Kidney (tissue), 14 donors: Measurements from ENCODE around the gene REC114. TPM values are rescaled to one million over a fixed set of nuclear protein-coding genes. Genes with fewer than 3 reads are reported as not detected.

Experiments
- DNase-seq, 5 donors: peaks; one replicate each; pipeline ENCODE4 v3.0.0-alpha.2; 2013 to 2020
- FAIRE-seq: peaks from 2 replicates; lab custom pipeline; 2012; peaks lifted over from hg19 to GRCh38; lab: Jason Lieb, UNC
- H3K27ac ChIP-seq, 2 donors: one replicate each; pipeline ENCODE4 v1.7.0; 2013; ENCODE audit warnings: low read depth in 2 of 2, low read length in 2 of 2, inconsistent platforms in 1 of 2
- H3K27me3 ChIP-seq: one replicate; pipeline ENCODE4 v1.7.1; 2013; ENCODE audit warnings: low read length, inconsistent platforms; ENCODE audit not compliant: control insufficient read depth, insufficient read depth
- H3K36me3 ChIP-seq, 3 donors: one replicate each; pipeline versions ENCODE4 v1.7.0 to v1.7.1; 2013; ENCODE audit warnings: low read length in 3 of 3, control low read depth in 1 of 3, inconsistent platforms in 1 of 3; ENCODE audit not compliant: insufficient read depth in 3 of 3, control insufficient read depth in 2 of 3
- H3K4me1 ChIP-seq, 3 donors: one replicate each; pipeline versions ENCODE4 v1.7.0 to v1.7.1; 2013; ENCODE audit warnings: low read length in 3 of 3, inconsistent platforms in 1 of 3, low read depth in 1 of 3; ENCODE audit not compliant: control insufficient read depth in 2 of 3, insufficient read depth in 2 of 3
- H3K4me3 ChIP-seq, 3 donors: one replicate each; pipeline versions ENCODE4 v1.7.0 to v1.8.1; 2013; ENCODE audit warnings: low read length in 3 of 3, control low read depth in 1 of 3, inconsistent platforms in 1 of 3
- H3K9ac ChIP-seq, 3 donors: one replicate each; pipeline versions ENCODE4 v1.7.0 to v1.7.1; 2013; ENCODE audit warnings: low read length in 3 of 3, control low read depth in 1 of 3, inconsistent platforms in 1 of 3
- H3K9me3 ChIP-seq, 3 donors: one replicate each; pipeline versions ENCODE4 v1.7.0 to v1.7.1; 2013; ENCODE audit warnings: low read length in 3 of 3, control low read depth in 1 of 3, inconsistent platforms in 1 of 3; ENCODE audit not compliant: control insufficient read depth in 2 of 3, insufficient read depth in 1 of 3
- CTCF ChIP-seq: IDR thresholded peaks from 3 replicates; pipeline ENCODE4 v1.5.1; 2012; ENCODE audit warnings: mild to moderate bottlenecking, moderate library complexity, borderline replicate concordance; ENCODE audit not compliant: insufficient read depth; ENCODE audit errors: extremely low read depth
- intact Hi-C: fragments of 100-400 bp; cut with DNase I; formaldehyde crosslinking; loops from one replicate; pipeline ENCODE4 v1.11.1; 2022
- polyA plus RNA-seq: library from polyadenylated mRNA; stranded (reverse); fragments of 350-450 nt; fragmentation: Illumina TruSeq; extraction: RNeasy Lipid Tissue Mini Kit (QIAGEN cat#74804); gene quantifications from one replicate; pipeline ENCODE4 v1.2.3, GENCODE V29; 2014; ENCODE audit warnings: low read depth, low replicate concordance; ENCODE audit not compliant: insufficient read depth
- total RNA-seq: library from RNA; stranded (reverse); fragmentation: NEBNext Ultra II Directional; extraction: Animal tissue kit (Norgen Biotek cat#: 25700); gene quantifications from one replicate; pipeline ENCODE4 v1.2.1, GENCODE V29; 2021
- donor health status: control.
- donor health status: control.
- donor health status: control.
- donor health status: control.
- donor health status: control.
- donor health status: DM: yes; HTN: yes; CAD: no.
- donor health status: Normal renal cell carcinoma (clear cell type).

Gene REC114
- total and polyA plus RNA-seq, 2 donors from 2014 or later, result not detected

GRCh38 chr15:73550190-73550589 lies 107.2 kb downstream of the REC114 start:
- Histone ChIP-seq H3K27ac (no peak overlapping the region), H3K9me3 (no peaks in the 10 kb centered on the region), H3K27me3 (no peaks in the 10 kb centered on the region), H3K36me3 (peaks cover 0 to 2% (median 0%) of the 10 kb centered on the region in 3 donors), H3K4me1 (no peaks in the 10 kb centered on the region), H3K4me3 (no peak overlapping the region), H3K9ac (no peak overlapping the region)
- no peak for TF ChIP-seq CTCF
- intact Hi-C loops, result no loop called here
- FAIRE-seq (no peak), DNase-seq (no peak)

- DNase-seq (no peak), FAIRE-seq (no peak)
- Histone ChIP-seq H3K9ac (no peak overlapping the region), H3K36me3 (peaks cover 0 to 25% (median 9%) of the 10 kb centered on the region in 3 donors), H3K27ac (no peak overlapping the region), H3K27me3 (no peaks in the 10 kb centered on the region), H3K4me3 (no peak overlapping the region), H3K4me1 (no peaks in the 10 kb centered on the region), H3K9me3 (no peaks in the 10 kb centered on the region)
- intact Hi-C loops, result no loop called here
- TF ChIP-seq CTCF, result no peak
These were observed 112.1 kb downstream of the REC114 start for GRCh38 chr15:73555080-73555479.

DNA sequence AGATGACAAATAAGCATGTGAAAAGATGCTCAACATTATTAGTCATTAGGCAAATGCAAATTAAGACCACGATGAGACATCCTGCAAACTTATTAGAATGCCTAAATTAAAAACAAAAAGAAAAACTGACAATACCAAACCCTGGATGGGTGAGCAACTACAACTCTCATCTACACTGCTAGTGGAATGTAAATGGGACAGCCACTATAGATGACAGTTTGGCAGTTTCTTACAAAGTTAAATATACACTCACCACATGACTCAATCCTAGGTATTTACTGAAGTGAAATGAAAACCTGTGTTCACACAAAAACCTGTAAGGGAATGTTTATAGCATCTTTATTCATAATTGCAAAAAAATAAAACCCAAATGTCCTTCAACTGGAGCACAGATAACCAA lies 115.6 kb downstream of the REC114 start:
- Histone ChIP-seq H3K4me1 (no peaks in the 10 kb centered on the region), H3K36me3 (peaks cover 1 to 39% (median 17%) of the 10 kb centered on the region in 3 donors), H3K27ac (no peak overlapping the region), H3K4me3 (no peak overlapping the region), H3K9ac (no peak overlapping the region), H3K27me3 (no peaks in the 10 kb centered on the region), H3K9me3 (no peaks in the 10 kb centered on the region)
- TF ChIP-seq CTCF, result no peak
- FAIRE-seq (no peak), DNase-seq (no peak)
- intact Hi-C loops, result no loop called here
